GM19455 (cell line): ENCODE results near the gene E2F2.

Experiments
- ATAC-seq: cut with Tn5 transposase; IDR thresholded peaks from one replicate; pipeline ENCODE4 v1.9.1; 2021; ENCODE audit not compliant: unreplicated experiment

Gene E2F2

DNA sequence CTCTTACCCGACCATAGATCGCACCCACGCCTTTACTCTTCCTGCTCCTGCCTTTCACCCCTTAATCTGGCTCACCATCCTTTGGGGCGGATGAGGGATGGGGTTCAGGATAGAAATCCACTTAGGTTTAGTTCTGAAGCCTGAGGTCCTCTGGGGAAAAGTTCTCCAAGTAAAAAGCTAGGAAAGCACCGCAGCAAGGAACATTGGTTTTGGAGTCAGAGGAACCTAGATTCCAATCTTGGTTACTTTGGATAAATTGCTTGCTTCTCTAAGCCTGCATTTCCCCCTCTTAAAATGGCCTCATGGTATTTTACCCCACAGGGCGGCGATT is 46.1 kb downstream of the E2F2 start:
- ATAC-seq: no peak

DNA sequence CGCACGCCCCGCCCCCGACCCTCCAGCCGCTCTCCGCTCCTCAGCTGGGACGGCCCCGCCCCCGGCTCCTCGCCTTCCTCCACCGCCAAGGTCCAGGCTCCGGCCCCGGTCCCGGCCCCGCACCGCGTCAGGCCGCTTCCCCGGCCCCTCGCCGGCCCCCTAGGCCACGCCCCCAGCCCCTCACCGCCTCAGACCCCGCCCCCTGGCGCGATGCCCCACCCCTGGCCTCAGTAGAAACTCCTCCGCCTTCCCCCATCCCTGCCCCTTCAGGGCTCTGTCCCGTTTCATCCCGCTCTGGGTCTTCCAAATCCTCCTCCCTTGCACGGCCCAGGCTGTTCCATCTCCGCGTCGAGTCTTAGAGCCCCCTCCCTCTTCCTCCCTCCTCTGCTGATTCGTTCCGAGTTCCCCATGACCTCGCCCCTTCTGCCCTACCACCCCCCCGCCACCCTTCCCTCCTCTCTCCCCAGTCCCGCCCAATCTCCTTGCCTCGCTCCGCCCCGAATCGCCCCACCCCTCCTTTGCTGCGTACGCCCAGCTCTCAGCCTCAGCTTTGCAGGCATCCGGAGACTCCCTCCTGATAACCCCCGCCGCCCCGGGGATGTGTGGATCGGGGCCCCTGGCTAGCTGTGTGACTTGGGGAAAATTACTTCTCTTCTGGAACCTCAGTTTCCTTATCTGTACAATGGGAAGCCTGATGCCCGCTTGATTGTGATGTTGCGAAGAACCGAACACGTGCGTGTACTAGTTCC is 46.6 kb downstream of the E2F2 start:
- peak; percentile 59 for ATAC-seq

DNA sequence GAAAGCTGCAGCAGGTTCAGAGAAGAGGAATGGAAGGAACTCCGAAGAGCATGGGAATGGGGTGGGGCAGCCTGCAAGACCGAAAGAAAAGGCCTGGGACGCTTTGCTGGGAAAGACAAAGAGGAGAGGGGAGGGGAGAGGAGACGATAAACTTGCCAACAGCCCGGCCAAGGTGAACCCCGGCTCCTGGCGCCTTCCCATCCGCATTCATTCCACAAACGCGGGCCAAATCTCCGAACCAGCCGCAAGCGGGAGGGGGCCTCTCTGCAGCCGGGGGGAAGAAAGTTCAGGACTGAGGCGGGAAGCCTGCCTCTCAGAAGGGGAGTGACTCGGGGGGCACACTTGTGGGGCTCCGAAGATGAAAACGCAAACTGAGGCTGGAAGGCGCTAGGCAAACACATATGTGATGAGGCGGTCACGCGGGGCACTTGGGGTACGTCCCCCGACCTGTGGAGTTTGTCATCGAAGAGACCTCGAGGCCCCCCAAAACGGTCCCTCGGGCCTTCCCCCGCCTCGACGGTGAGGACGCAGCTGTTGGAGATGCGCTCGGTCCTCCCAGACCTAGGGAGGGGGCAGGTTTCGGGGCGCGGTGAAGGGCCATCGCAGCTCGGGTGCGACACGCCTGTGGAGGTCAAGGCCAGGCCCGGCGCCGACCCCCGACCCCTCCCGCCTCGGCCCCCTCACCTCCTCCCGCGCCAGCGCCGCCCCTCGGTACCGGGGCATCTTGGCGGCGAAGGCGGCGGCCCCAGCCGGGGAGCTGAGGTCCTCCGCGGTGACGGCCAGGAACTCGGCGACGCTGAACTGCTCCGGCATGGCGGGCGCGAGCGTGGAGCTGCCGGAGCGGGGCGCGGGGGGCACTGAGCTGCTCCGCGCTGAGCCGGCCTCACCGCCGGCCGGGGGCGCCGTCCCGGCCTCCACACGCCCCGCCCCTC is 47.4 kb downstream of the E2F2 start, which contains the start of gene ASAP3:
Gene ASAP3 (minus strand): TSS at position 859 of the 932 bp plus-strand sequence. CDS start 46 bp downstream, at position 813.
- ATAC-seq: no peak

DNA sequence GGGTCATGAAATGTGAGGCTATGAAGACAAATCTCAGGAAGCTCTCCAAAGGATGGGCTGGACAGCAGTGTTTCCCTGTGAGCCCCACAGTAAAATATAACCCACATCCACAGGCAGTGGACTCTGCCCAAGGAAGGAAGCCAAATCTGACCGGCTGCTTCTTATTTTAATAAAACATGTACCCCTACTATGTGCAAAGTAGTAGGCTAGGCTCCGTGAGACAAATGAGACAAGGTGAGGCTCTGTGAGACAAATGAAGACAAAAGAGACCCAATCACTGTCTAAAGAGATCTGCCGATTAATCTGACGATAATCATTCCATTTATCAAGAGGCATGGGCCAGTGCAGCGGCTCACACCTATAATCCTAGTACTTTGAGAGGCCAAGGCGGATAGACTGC is 49.1 kb downstream of the E2F2 start:
- ATAC-seq: no peak

DNA sequence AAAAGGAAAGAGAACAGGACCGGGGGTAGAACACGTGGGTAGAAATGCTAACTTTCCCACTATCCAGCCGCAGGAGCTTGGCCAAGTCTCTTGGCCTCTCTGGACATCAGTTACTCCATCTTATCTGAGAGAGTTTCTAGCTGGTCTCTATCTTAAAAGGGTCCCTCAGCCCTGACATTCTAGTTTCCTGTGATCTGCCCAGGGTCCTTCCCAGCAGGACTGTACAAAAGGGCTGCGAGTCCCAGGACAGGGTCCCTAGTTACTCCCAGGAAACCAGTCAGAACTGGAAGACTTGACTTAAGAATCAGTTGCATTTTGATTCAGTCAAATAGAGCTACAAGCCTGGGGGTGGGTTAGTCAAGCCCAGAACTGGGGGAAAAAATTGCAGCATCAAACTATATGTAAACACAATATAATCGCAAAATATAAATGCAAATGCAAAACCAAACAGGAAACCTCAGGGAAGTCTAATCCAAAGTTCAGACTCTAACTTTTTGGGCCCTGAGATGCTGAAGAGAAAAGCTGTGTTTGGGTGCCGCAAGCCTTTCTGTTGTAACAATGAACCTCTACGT is 49.9 kb downstream of the E2F2 start:
- ATAC-seq: no peak

DNA sequence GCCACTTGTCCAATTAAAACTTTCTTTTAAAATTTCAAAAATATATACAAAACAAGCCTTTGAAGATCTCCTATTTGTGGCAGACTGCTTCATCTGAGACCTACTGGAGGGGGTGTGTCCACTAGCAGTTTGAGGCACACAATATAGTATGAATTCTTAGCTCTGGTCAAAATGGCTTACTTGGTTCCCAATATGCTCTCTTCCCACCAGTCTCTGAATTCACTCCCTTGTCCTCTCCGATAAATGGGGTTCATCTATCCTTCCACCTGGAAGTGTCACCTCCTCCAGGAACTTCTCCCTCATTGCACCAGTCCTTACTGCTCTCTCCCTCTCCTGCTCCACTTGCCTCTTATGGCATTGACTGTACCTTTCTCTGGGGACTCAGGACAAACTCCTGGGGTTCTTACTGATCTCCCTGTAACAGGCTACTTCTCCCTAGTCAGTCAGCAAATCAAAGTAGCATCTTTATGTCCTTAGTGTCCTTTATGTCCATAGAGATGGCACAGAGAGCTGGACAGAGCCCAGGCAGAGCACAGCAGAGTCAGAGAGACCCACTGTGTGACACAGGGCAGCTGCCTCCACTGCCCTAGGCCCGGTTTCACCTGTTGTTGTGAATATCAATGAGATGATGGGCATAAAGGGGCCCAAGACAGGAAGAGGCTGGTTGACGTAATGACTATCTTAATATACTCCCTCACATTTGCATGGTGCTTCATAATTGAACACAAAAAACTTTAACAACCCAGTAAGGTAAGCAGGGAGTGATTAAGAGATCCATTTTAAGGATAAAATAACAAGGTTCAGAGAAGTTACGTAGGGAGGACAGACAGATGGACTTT is 50.6 kb downstream of the E2F2 start:
- ATAC-seq: no peak

DNA sequence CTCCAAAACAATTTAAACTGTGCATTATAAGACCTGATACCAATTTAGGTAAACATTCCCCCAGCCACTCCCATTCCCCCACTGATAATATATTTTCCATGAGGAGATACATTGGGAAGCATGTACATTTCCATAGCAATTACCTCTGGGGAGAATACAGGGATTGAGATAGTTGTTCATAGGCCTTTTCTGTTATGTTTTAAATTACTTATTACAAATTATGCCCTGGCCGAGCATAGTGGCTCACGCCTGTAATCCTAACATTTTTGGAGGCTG is 51.4 kb downstream of the E2F2 start:
- no peak for ATAC-seq

DNA sequence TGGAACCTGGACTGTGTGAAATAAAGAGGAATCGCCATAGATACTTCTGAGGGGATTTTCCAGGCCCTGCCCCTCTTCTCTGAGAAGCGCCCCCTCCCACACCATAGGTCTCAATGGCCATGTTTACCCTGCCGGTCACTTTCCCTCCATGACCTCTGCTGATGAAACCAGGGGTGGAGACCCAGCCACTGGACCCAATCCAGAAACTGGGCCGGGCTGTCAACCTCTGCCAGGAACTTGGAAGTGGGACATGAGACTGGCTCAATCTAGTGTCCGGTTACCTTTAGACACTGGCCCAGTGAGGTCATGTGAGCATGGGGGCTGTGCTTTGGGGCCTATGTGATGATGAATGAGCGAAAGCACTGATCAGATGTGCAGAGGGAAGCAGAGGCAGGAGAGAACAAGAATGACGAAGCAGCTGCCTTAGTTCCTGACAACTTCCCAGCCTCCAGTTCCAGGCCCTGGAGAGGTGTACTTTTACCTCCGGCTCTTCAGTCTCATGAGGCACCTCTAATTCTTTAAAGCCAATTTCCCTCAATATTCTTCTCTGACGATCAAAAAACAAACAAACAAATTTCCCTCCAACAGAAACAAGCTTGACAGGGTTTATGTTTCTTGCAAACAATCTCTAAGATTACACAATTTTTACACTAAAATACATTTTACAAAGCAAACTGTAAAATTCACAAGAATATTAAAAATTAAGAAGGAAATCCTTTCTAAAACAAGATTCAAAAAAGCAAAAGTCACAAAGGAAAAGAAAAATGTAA is 52.0 kb downstream of the E2F2 start:
- no peak for ATAC-seq

DNA sequence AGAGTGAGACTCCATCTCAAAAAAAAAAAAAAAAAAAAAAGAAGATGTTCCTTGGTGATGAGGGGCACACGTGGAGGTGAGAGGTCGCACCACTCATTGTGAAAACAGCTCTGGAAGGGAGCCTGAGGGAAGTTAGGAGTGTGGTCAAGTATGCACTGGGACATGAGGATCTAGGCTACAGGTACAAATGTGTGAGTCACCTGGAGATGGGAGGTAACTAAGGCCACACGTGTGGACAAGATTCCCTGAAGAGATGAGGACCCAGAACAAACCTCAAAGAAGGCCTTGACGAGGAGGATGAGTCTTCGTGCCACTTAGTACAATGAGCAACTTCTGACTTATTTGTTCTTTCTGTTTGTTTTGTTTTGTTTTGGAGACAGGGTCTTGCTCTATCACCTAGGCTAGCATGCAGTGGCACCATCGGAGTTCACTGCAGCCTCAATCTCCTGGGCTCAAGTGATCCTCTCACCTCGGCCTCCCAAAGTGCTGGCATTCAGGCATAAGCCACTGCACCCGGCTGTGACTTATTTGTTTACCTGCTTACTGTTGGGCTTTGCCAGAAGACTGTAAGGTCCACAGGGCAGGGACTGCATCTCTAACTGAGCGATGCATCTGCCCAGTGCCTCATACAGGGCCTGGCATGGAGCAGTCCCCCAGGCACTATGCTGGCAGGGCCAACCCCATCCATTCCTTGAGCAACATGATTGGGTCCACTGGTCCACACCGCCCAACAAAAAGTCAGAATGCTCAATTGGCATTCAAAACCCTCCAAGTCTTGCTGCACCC is 53.5 kb downstream of the E2F2 start:
- ATAC-seq: no peak

DNA sequence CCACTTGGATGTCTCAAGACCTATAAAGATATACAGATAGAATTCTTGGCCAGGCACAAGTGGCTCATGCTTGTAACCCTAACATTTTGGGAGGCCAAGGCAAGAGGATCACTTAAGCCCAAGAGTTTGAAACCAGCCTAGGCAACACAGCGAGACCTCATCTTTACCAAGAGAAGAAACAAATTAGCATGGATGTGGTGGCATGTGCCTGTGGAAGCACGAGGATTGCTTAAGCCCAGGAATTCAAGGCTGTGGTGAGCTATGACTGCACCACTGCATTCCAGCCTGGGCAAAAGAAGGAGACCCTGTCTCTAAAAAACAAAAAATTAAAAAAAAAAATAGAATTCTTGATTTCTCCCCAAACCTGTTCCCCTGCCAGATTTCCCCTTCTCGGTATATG is 55.4 kb downstream of the E2F2 start:
- ATAC-seq: no peak

DNA sequence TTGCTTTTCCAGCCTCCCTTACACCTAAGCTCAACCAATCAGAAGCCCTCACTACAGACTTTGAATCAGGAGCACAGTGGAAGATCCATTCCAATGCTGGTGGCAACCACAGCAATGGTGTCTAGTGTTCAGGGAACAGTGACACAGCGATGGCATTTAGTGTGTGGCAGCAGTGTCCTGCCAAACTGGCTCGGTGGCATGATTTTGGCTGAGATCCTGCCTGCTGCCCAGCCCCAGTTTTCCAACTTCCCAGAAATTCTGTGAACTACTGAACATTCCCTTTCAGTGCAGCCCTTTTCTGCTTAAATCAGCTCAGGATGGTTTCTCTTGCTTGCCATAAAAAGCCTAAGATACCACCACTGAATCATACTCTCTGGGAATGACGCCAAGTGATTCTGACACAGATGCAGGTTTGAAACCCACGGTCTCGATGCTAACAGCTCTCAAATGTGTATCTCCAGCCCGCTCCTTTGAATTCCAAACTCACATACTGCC is 55.9 kb downstream of the E2F2 start:
- ATAC-seq: no peak

DNA sequence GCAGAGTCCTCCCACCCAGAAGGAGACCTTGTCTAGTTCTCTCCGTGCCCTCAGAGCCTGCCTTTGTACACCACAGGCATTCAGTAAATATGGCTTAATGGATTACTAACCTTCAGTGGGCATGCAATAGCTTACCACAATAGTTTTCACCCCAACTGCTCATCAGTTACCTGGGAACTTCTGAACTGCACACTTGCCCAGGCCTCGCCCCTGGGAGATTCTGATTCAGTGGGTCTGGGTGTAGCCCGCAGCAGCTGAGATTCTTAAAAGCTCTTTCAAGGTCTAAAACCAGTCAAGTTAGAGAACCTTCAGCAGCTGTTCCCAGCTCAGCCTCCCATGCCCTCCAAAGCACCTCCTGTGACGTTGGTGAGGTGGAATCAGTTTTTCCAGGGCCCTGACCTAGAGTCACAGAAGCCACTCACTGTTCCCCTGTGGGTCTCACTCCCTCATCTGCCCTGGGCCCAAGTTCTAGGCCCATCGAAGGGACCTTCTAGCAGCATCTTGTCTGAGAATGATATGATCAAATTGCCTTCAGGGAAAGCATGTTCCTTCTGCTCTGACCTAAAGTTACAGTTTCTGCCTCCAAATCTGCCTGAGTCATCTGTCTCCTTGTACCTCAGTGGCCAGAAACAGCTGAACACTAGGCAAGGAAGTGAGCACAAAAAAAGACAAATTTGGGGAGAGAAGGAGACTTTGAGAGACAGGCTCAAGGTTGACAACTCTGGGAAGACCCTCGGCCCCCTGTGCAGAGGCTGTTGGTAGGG is 57.8 kb downstream of the E2F2 start:
- no peak for ATAC-seq

DNA sequence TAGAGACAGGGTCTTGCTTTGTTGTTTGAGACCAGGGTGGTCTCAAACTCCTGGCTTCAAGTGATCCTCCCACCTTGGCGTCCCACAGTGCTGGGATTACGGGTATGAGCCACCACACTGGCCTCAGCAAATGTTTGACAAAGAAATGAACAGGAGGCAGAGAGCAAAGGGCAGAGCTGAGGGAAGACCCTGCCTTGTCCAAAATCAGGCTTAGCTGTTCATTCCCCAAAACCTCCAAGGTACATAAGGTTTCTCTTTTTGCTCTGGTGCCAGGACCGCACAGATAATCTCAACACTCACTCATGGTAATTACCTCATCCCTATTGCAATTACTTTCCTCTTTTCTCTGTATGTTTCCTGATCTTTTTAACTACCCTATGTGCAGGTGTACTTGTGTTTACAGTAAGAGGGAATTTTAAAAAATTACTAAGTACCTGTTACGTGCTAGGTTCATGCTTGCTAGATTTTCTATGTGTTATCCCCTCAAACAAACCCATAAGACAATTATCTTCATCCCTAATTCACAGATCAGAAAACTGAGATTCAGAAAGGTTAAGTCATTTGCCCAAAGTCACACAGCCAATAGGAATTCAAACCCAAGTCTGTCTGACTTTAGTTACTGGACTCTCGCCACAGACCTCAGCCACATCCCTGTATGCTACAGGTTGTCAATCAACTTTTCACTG is 58.5 kb downstream of the E2F2 start:
- no peak for ATAC-seq

DNA sequence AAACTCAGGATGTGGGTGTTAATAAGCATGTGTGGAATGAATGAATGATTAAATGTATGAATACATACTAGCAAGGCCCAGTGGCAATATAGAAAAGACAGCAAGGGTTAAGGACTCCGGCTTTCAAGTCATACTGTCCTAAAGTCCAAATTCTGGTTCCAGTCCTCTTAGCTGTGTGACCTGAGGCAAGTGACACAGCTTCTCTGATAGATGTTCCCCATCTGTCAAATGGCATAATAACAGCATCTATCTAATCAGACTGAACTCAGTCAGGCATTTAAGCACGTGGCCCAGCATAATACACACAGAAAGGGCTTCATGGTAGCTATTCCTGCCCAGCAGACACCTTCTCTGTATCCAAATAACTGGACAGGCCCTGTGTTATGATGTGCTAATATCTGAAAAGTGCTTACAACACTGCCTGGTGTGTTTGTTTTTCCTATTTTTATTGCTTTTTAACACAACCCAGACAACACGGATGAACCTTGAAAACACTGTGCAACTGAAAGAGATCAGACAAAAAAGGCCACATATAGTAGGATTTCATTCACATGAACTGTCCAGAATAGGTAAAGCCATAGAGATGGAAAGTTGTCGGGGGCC is 59.5 kb downstream of the E2F2 start:
- no peak for ATAC-seq

DNA sequence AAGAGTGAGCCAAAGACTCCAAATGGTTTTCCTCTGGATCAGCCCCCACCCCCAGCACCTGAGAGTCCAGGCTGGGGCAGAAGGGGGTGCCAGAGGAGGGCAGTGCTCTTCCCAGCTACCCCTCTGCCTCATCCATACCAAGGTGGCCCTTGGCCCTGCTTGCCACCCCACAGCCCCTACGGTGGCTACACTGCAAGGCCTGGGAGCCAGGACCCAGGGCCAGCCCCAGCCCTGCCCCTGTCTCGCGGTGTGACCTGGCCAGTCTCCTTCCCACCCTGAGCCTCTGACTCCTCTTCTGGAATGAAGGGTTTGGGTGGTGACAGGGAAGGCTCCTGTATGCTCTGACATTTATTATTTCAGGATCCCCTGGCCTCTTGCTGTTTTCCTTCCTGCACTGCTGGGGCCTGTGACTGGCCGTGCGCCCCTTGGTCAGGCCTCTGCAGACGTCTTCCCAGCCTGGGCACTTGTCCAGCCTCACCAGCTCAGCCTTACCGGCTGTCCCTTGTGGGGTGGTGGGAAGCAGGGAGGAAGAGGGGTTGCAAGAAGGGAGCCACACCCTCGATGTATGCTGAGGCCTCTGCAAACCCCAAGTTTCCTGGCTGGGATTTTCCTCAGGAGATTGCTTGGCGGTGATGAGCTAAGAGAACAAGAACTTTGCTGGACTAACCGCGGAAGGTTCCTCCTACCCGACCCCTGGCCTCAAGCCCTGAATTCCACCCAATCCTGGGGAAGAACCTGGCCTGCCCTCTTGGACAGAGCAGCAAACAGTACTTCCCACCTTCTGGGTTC is 60.6 kb downstream of the E2F2 start:
- ATAC-seq: no peak

DNA sequence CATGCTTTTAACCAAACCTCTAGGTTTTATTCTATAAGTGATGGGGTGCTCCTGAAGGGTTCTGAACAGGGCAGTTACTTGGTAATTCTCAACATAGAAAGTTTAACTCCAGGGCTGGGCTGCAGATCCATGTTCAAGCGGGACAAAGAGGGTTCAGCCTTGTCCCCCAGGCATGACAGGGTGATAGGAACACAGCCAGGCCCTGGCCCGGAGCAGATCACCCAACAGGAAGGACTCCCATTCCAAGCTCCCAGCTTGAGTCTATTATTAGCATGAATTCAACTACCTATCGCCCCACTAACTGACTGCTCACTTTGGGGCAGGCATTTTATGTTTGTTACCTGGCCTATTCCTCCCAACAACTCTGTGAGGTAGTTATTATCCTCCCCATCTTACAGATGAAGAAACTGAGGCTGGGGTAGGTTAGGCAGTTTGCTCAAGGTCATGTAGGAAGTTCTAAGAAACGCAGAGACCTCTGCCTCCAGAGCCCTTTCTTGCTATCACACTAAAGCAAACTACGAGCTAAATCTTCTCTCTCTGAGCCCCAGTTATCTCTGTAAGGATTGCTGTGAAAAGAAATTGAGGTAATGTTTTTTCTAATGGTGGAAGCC is 61.6 kb downstream of the E2F2 start:
- no peak for ATAC-seq
